NCI-H1694 treated with DMSO at 0.1 percent for 48 hours (cell line): ENCODE measurements around the gene MYO1F.
"Not testable (repeated sequence)": the region's sequence is repeated elsewhere in the genome, so short reads cannot be mapped to it uniquely, and the experiment has no call there.

Source experiments
- DNase-seq: peaks from one replicate; lab custom pipeline; 2025; lab: John Stamatoyannopoulos, UW

MYO1F gene

GRCh38 chr19:8577247-8577646 is at the start of gene MYO1F:
Gene MYO1F, minus strand, starts transcription at chr19:8577442. Its CDS starts 133 bp downstream, at chr19:8577309.
- no peak for DNase-seq

GRCh38 chr19:8626842-8627241 is 49.6 kb upstream of the MYO1F start:
- DNase-seq, result no peak

- not testable (repeated sequence) for DNase-seq
These were observed 45.6 kb upstream of the MYO1F start for GRCh38 chr19:8622886-8623285.

DNA sequence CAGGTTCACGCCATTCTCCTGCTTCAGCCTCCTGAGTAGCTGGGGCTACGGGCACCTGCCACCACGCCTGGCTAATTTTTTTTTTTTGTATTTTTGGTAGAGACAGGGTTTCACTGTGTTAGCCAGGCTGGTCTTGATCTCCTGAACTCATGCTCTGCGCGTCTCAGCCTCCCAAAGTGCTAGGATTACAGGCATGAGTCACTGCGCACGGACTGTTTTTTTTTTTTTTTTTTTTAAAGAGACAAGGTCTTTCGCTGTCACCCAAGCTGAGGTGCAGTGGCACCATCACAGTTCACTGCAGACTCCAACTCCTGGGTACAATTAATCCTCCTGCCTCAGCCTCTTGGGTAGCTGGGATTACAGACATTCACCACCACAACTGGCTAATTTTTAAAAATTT is 41.5 kb upstream of the MYO1F start:
- no peak for DNase-seq

GRCh38 chr19:8617984-8618383 is 40.7 kb upstream of the MYO1F start:
- no peak for DNase-seq

DNA sequence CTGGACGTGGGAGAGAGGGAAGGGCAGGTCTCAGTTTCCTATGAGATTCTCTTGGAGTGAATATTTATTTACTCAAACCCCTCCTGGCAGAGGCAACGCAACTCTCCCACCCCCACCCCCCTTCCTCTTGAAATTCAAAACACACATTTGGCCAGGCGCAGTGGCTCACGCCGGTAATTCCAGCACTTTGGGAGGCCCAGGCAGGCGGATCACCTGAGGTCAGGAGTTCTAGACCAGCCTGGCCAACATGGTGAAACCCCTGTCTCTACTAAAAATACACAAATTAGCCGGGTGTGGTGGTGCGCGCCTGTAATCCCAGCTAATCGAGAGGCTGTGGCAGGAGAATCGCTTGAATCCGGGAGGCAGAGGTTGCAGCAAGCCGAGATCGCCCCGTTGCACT is 40.1 kb upstream of the MYO1F start:
- DNase-seq, result not testable (repeated sequence)

DNA sequence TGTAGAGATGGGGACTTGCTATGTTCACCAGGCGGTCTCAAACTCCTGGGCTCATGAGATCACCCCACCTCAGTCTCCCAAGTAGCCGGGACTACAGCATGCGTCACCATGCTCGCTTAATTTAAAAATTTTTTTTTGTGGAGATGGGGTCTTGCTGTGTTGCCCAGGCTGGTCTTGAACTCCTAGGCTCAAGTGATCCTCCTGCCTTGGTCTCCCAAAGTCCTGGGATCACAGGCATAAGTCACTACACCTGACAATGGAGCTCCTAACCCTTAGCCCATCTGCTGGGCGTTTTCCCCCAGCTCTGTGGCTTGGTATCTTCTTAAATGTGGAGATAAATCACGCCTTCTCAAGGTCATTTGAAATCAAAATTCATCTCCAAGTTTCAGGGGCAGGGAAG is 39.6 kb upstream of the MYO1F start:
- DNase-seq, result no peak

DNA sequence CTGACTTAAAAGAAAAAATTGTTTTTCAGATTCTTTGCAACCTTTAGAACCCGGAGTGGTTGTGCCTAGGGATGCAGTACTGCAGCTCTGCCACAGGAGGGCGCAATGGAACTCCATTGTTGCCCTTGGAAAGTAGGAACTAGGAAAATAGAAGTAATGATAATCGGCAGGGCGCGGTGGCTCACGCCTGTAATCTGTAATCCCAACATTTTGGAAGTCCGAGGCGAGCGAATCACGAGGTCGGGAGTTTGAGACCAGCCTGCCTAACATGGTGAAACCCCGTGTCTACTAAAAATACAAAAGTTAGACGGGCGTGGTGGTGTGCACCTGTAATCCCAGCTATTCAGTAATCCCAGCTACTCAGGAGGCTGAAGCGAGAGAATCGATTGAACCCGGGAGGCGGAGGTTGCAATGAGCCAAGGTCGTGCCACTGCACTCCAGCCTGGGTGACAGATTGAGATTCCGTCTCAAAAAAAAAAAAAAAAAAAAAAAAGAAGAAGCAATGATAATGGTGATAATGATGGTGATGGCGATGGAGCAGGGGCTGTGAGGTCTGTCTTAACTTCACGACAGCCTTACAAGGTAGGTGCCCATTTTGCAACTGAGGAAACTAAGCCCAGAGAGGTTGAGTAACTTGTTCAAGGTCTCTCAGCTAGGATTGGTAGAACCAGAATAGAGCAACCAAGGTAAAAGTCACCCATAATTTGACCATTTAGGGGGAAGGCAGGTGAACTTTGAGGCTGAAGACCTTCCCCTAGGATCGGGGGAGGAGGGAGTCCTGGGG is 38.8 kb upstream of the MYO1F start:
- DNase-seq, result peak; percentile 4

- DNase-seq, result no peak
These were observed 37.8 kb upstream of the MYO1F start for GRCh38 chr19:8615024-8615423.

- no peak for DNase-seq
These were observed 37.2 kb upstream of the MYO1F start for GRCh38 chr19:8614455-8614854.

DNA sequence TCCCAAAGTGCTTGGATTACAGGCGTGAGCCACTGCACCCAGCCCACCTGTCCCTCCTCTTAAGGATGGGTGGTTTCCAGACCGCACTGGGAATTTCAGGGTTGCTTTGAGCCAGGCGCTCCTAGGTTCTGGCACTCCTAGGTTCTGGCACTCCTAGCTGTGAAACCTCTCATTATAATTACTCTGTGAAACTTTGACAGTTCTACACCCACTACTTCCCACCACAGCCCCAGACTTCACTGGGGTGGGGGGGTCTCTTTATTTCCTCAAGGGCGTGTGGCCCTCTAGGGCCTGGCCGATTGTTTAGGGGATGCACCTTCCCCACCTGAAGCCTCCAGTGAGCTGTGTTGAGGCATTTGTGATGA is 35.5 kb upstream of the MYO1F start:
- no peak for DNase-seq

GRCh38 chr19:8611877-8612806 is 34.9 kb upstream of the MYO1F start:
- DNase-seq, result no peak

DNA sequence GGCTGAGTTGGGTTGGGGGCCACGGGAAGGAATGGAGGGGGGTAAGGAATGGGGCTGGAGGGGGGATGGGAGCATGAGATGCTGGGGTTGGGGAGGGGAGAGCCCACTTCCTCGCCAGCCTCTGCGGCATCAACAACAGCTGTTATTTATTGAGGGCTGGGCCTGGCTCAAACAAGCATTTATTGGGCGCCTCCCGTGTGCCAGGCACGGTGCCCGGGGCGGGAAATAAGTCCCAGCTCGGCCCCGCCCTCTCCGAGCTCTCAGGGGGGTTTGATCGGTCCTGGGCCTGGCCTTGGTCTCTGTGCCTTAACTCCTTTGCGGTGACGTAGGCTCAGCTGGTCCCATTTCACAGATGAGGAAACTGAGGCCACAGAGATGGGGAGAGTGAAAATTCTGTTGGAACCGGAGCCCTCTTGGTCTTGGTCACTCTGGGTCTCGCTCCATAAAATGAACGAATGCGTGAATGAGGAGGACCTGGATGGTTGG is 34.2 kb upstream of the MYO1F start:
- DNase-seq, result no peak

DNA sequence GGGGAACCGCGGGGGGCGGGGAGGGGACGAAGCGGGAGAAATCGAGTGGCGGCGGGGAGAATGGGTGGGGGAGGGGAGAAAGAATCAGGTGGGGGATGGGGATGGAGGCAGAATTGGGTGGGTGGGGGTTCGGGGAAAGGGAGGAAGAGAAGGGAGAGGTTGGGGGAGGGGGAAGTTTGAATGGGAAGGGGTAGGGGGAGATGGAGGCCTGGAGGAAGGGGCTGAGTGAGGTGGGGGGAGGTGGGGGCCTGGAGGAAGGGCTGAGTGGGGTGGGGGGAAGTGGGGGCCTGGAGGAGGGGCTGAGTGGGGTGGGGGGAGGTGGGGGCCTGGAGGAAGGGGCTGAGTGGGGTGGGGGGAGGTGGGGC is 33.7 kb upstream of the MYO1F start:
- no peak for DNase-seq

GRCh38 chr19:8610041-8610935 is 33.0 kb upstream of the MYO1F start, which contains the start of gene ADAMTS10:
Gene ADAMTS10, minus strand, starts transcription at chr19:8610715. Its CDS starts 5,005 bp downstream, at chr19:8605710.
- DNase-seq, result no peak

GRCh38 chr19:8609279-8610040 is 32.2 kb upstream of the MYO1F start:
- no peak for DNase-seq

- DNase-seq, result no peak
These were observed 31.7 kb upstream of the MYO1F start for GRCh38 chr19:8608941-8609278.

DNA sequence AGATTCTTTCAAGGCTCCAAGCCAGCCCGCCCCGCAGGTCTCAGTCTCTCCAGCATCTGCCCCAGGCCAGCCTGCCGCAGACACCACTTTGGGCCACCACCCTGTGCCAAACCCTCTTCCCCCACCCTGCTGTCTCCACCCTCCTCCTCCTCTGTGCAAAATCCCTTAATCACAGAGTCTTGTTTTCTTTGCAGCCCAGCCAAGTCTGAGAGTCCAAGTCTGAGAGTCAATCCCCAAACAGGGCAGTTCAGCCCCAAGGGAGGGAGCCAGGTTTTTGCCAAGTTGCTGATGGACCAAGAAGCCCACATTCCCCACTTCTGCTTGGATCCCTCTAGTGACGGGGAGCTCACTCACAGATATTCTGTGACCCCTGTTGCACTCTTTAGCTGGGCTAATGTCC is 30.1 kb upstream of the MYO1F start:
- DNase-seq, result no peak

GRCh38 chr19:8605514-8605913 is 28.3 kb upstream of the MYO1F start:
- DNase-seq, result no peak

DNA sequence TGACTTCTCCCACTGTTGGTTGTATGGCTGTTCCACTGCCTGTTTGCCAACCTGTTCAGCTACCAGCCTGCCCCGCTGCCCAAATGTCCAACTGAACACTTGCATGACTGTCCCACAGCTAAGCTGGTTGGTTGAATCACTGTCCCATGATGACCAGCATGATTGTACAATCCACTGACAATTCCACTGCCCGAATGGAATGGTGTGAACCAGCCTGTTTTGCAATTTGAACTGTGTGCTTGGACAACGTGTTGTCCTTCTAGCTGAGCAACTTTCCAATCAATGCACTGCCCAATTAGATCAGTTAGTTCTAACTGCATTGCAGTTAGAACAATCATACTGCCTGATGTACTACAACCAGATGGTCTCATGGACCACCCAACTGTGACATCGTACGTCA is 24.6 kb upstream of the MYO1F start:
- DNase-seq, result no peak

- no peak for DNase-seq
These were observed 23.6 kb upstream of the MYO1F start for GRCh38 chr19:8600816-8601215.
